Natural killer cell (primary cell): Measurements from ENCODE around the gene ARHGAP19. TPM values are rescaled to one million over a fixed set of nuclear protein-coding genes. Genes with fewer than 3 reads are reported as not detected.

Experiments
- ATAC-seq, 3 donors: fragments of 150-1000 bp in 2 of 3; fragments of 200-7000 bp in 1 of 3; cut with Tn5 transposase; 1 replicate in 1 of 3; 2 replicates in 2 of 3; pipeline ENCODE4 v1.10.0; 2021; ENCODE audit warnings: mild to moderate bottlenecking in 2 of 3, moderate library complexity in 2 of 3
- DNase-seq, 2 donors: peaks; one replicate each; pipeline versions ENCODE4 v3.0.0 to v3.0.0-alpha.2; 2013 to 2021; ENCODE audit warnings: mixed read lengths in 1 of 2
- H3K27ac ChIP-seq: one replicate; pipeline ENCODE4 v1.5.1; 2013; ENCODE audit warnings: mild to moderate bottlenecking, low read length
- H3K27me3 ChIP-seq: one replicate; pipeline ENCODE4 v1.6.1; 2013; ENCODE audit warnings: low read length; ENCODE audit not compliant: control insufficient read depth, insufficient read depth
- H3K36me3 ChIP-seq: one replicate; pipeline ENCODE4 v1.6.1; 2013; ENCODE audit warnings: low read length; ENCODE audit not compliant: control insufficient read depth, insufficient read depth
- H3K4me1 ChIP-seq: one replicate; pipeline ENCODE4 v1.6.1; 2013; ENCODE audit warnings: low read length; ENCODE audit not compliant: control insufficient read depth, insufficient read depth
- H3K4me3 ChIP-seq: one replicate; pipeline ENCODE4 v1.5.1; 2013; ENCODE audit warnings: low read length
- H3K9me3 ChIP-seq: one replicate; pipeline ENCODE4 v1.6.1; 2013; ENCODE audit warnings: low read length; ENCODE audit not compliant: control insufficient read depth, insufficient read depth
- H3K27ac Mint-ChIP-seq, 2 donors: one replicate each; pipeline ENCODE4 v1.8.0; 2022; ENCODE audit warnings: mild to moderate bottlenecking in 2 of 2, mixed read lengths in 2 of 2, moderate library complexity in 1 of 2
- H3K27me3 Mint-ChIP-seq, 2 donors: one replicate each; pipeline ENCODE4 v1.8.0; 2022; ENCODE audit warnings: low read depth in 2 of 2, mixed read lengths in 2 of 2
- H3K36me3 Mint-ChIP-seq: one replicate; pipeline ENCODE4 v1.8.0; 2022; ENCODE audit warnings: mixed read lengths
- H3K4me1 Mint-ChIP-seq, 2 donors: one replicate each; pipeline ENCODE4 v1.8.0; 2022; ENCODE audit warnings: mixed read lengths in 2 of 2
- H3K4me3 Mint-ChIP-seq: one replicate; pipeline ENCODE4 v1.8.0; 2022; ENCODE audit warnings: mild to moderate bottlenecking, moderate library complexity, mixed read lengths
- H3K9me3 Mint-ChIP-seq, 2 donors: one replicate each; pipeline ENCODE4 v1.8.0; 2022; ENCODE audit warnings: mixed read lengths in 2 of 2
- WGBS: methylation state at CpG from one replicate; pipeline ENCODE4 v1.1.7; 2013; ENCODE audit warnings: missing lambda C conversion rate; ENCODE audit not compliant: insufficient coverage; 5-methylcytosine and 5-hydroxymethylcytosine counted together
- intact Hi-C: fragments of 100-400 bp; cut with micrococcal nuclease; formaldehyde crosslinking; loops from one replicate; pipeline ENCODE4 v1.14.2; 2022
- total RNA-seq, 4 donors: library from RNA; stranded (reverse); fragments of 120-200 nt in 1 of 4; gene quantifications; one replicate each; pipeline versions ENCODE4 v1.2.3 to v1.2.4, GENCODE V29; 2013 to 2022
- TF ChIP-seq, protein P1 (sequence below): fragments of 200-600 bp; IDR thresholded peaks from one replicate; pipeline ENCODE4 v1.8.0; 2022; ENCODE audit warnings: antibody characterized with exemption

Gene ARHGAP19
- total RNA-seq, 3 donors from 2014 or later (not counting 1 experiment from before 2014, with no cell fraction given), result 22.6 to 23.3 (median 22.7) TPM

DNA sequence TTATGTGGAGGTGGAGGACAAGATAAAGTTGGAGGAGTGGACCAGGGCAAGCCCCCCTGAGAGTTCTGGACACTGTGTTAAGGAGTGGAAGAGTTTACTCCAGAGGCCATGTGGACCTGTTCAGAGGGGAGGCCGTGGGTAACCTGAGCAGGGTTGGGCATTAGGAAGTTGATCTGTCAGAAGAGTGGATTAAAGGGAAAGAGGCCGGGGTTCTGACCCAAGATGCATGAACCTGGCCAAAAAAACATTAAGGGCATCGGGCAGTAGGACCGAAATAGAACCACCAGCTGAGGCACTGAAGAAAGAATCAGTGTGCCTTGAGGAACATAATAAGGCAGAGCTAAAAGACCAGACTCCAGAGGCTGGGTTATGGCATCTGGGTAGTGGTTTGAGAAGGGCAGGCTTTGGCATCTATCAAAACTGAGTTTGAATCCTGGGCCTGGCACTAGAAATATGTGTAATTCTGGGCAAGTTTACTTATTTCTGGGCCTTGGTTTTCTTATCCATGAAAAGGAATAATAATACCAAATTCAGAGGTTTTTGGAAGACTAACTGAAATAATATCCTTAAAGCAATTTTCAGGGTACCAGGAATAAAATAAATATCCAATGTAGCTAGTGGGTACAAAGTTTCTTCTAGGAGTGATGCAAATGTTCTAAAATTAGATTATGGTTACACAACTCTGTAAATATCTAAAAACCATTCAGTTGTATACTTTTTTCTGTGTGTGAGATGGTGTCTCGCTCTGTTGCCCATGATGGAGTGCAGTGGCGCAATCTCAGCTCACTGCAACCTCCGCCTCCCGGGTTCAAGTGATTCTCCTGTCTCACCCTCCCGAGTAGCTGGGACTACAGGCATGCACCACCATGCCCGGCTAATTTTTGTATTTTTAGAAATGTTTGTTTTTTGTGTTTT lies 15.7 kb upstream of the ARHGAP19 start:
- Mint-ChIP-seq H3K27me3 (peaks cover 0 to 4% of the 10 kb centered on the region in 2 donors), H3K36me3 (no peaks in the 10 kb centered on the region), H3K4me3 (no peak overlapping the region), H3K9me3 (no peaks in the 10 kb centered on the region), H3K27ac (peak overlapping the region in 1 of 2 donors; percentile 6), H3K4me1 (peaks cover 0 to 4% of the 10 kb centered on the region in 2 donors)
- H3K4me1 ChIP-seq, result no peaks in the 10 kb centered on the region
- H3K4me3 ChIP-seq, result no peak overlapping the region
- H3K27ac ChIP-seq, result no peak overlapping the region
- H3K9me3 ChIP-seq, result no peaks in the 10 kb centered on the region
- H3K27me3 ChIP-seq, result no peaks in the 10 kb centered on the region
- ATAC-seq (no peak), DNase-seq (no peak)
- TF ChIP-seq, protein P1, sequence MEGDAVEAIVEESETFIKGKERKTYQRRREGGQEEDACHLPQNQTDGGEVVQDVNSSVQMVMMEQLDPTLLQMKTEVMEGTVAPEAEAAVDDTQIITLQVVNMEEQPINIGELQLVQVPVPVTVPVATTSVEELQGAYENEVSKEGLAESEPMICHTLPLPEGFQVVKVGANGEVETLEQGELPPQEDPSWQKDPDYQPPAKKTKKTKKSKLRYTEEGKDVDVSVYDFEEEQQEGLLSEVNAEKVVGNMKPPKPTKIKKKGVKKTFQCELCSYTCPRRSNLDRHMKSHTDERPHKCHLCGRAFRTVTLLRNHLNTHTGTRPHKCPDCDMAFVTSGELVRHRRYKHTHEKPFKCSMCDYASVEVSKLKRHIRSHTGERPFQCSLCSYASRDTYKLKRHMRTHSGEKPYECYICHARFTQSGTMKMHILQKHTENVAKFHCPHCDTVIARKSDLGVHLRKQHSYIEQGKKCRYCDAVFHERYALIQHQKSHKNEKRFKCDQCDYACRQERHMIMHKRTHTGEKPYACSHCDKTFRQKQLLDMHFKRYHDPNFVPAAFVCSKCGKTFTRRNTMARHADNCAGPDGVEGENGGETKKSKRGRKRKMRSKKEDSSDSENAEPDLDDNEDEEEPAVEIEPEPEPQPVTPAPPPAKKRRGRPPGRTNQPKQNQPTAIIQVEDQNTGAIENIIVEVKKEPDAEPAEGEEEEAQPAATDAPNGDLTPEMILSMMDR, result no peak
- intact Hi-C loops, result no loop called here
- WGBS, result 82% methylated on average over 9 of the region's 10 CpGs
- no peaks in the 10 kb centered on the region for H3K36me3 ChIP-seq

DNA sequence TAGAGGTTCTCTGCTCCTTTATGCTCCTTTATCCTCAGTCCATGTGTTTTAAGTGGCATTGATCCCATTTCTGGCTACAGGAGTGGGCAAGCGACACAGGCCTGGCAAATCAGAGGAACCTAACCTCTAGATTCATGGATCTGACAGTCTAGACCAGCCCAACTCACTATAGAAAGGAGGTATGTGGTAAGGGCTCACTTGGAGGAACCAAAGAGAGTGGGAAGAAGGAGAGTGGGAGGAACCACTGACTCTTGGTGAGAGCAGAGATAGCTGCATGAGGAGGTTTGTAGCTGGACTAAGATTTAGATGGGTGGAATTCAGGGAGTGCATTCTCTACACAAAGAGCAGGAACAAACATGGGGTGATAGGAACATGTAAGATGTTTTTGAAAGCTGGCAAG lies 15.0 kb upstream of the ARHGAP19 start:
- Histone ChIP-seq H3K27me3 (no peaks in the 10 kb centered on the region), H3K36me3 (no peaks in the 10 kb centered on the region), H3K9me3 (no peaks in the 10 kb centered on the region), H3K27ac (no peak overlapping the region), H3K4me3 (no peak overlapping the region), H3K4me1 (no peaks in the 10 kb centered on the region)
- Mint-ChIP-seq H3K4me3 (no peak overlapping the region), H3K4me1 (peaks cover 0 to 4% of the 10 kb centered on the region in 2 donors), H3K27me3 (peaks cover 0 to 4% of the 10 kb centered on the region in 2 donors), H3K9me3 (no peaks in the 10 kb centered on the region), H3K36me3 (no peaks in the 10 kb centered on the region), H3K27ac (peak overlapping the region in 1 of 2 donors; percentile 6)
- WGBS, result 100% methylated on average over 1 of the region's 1 CpG
- intact Hi-C loops, result no loop called here
- TF ChIP-seq, protein P1, result no peak
- ATAC-seq, result no peak
- no peak for DNase-seq

DNA sequence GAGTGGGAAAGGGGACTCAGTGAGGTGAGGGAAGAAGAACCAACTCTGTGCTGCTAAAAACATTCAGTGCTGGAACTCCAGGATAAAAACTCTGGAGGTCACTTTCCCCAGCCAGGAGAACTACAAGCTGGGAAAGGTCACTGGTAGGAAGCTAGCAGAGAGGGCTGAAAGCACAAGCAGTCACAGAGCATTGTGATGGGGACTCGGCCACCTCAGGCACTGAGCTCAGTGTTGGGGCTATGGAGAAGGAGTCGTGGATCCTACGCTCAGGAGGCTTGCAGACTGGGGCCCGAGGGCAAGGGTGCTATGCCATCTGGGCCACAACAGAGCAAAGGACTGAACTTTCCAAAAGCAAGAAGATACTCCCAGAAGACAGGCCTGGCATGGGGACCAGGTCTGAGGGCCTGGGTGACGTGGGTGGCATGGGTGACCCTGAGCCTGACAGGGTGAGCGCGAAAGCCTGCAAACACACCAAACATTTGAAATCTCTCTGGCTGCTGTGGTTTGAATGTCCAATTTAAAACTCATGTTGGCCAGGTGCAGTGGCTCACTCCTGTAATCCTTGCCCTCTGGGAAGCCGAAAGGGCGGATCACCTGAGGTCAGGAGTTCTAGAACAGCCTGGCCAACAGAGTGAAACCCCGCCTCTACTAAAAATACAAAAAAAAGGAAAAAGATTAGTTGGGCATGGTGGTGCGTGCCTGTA lies 9.8 kb upstream of the ARHGAP19 start:
- H3K27me3 Mint-ChIP-seq, result no peaks in the 10 kb centered on the region
- H3K27ac ChIP-seq, result no peak overlapping the region
- H3K27me3 ChIP-seq, result no peaks in the 10 kb centered on the region
- DNase-seq (no peak), ATAC-seq (no peak)
- H3K9me3 Mint-ChIP-seq, result no peaks in the 10 kb centered on the region
- intact Hi-C loops, result no loop called here
- H3K4me3 Mint-ChIP-seq, result no peak overlapping the region
- H3K36me3 Mint-ChIP-seq, result no peaks in the 10 kb centered on the region
- WGBS, result 96% methylated on average over 10 of the region's 11 CpGs
- no peaks in the 10 kb centered on the region for H3K36me3 ChIP-seq
- no peaks in the 10 kb centered on the region for H3K4me1 Mint-ChIP-seq
- H3K27ac Mint-ChIP-seq, result no peak overlapping the region
- TF ChIP-seq, protein P1, result no peak
- no peak overlapping the region for H3K4me3 ChIP-seq
- no peaks in the 10 kb centered on the region for H3K4me1 ChIP-seq
- H3K9me3 ChIP-seq, result no peaks in the 10 kb centered on the region
